K562 (cell line): ENCODE data around the gene ACTR3C.
A peak's percentile ranks its signal among the peaks of the same experiment; 100 is the strongest.

ENCODE experiments used
- CTCF ChIP-seq, 3 experiments: IDR thresholded peaks in 2 of 3; conservative IDR thresholded peaks in 1 of 3; 2 replicates each; pipeline ENCODE4 v1.5.1; 2011 to 2012; ENCODE audit warnings: low read length in 3 of 3, mild to moderate bottlenecking in 3 of 3, control low read depth in 2 of 3, improper control_type of control experiment in 1 of 3, inconsistent platforms in 1 of 3, low read depth in 1 of 3, mixed read lengths in 1 of 3, moderate library complexity in 1 of 3; ENCODE audit not compliant: insufficient read depth in 2 of 3
- KLF16 ChIP-seq: IDR thresholded peaks from 2 replicates; pipeline ENCODE4 v1.6.1; 2016; ENCODE audit warnings: antibody characterized with exemption
- PRPF4 ChIP-seq: fragments of 200-400 bp; formaldehyde crosslinking; IDR thresholded peaks from one replicate; pipeline ENCODE4 v1.6.1; 2017; ENCODE audit warnings: low read length, low read depth, mild to moderate bottlenecking; ENCODE audit not compliant: insufficient read depth, poor library complexity, severe bottlenecking
- RAD21 ChIP-seq, 2 experiments: fragments of 250-450 bp in 1 of 2; fragments of 450-650 bp in 1 of 2; sonication (Bioruptor Pico) in 1 of 2; formaldehyde crosslinking in 1 of 2; IDR thresholded peaks in 1 of 2; conservative IDR thresholded peaks in 1 of 2; 2 replicates each; pipeline versions ENCODE4 v1.4.0 to v1.8.0; 2020 to 2022; ENCODE audit warnings: mild to moderate bottlenecking in 2 of 2, moderate library complexity in 1 of 2
- THRA ChIP-seq: fragments of 450-650 bp; IDR thresholded peaks from 2 replicates; pipeline ENCODE4 v1.6.1; 2017; ENCODE audit warnings: mild to moderate bottlenecking, moderate library complexity
- ZHX1 ChIP-seq: fragments of 150-350 bp; conservative IDR thresholded peaks from 2 replicates; pipeline ENCODE4 v1.6.1; 2014; ENCODE audit warnings: low read length

GRCh38 chr7:150356265-150356897 is 33.0 kb upstream of the ACTR3C start:
- TF ChIP-seq ZHX1 (no peak), PRPF4 (no peak), RAD21 (CRISPR knock-in tag; conservative IDR thresholded peaks at IDR 0.05 in 1 of 2, IDR thresholded peaks at IDR 0.05 in 1 of 2) (peak; percentile 55 to 66), KLF16 (peak; percentile 38; the same call in 1 of the 2 replicates), CTCF (IDR thresholded peaks at IDR 0.05 in 2 of 3, conservative IDR thresholded peaks at IDR 0.05 in 1 of 3; ENCODE audit: insufficient read depth in 2 of 3, low read depth in 1 of 3, low read length in 3 of 3) (peak; percentile 79 to 89 (median 89)), THRA (no peak)
